Activated CD8-positive, alpha-beta memory T cell treated with anti-CD3 and anti-CD28 coated beads for 4 hours (primary cell): ENCODE measurements around the gene NRCAM.

Experiments used
- DNase-seq, 2 donors: peaks; one replicate each; pipeline ENCODE4 v3.0.0-alpha.2; 2020; ENCODE audit warnings: low read depth in 2 of 2

Gene NRCAM

DNA sequence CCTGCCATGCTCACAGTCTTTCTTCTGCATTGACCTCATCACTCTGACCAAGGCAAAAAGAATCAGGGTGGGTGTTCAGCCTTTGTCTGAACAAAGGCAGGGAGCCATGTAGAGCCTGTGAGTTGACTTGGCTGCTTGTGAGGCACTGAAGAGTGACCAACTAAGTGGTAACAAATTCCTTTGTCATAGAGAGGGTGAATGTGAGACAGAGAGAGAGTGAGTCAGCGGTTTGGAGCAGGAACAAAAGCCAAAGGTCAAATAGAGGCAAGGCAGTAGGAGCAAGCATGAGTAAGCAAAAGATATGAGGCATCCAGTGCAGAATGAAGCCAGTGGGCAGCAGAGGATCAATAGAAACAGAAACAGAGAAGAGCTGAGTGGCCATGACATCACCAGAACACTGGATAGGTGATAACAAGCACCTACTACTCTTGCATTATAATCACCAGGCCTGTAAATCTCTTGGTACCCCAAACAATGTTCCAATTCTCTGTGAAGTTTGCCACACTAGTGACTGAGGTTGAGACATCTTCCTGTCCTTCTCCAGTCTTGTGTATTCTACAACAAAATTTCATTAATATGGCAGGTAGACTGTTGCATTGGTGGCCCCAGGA lies 209.9 kb downstream of the NRCAM start:
- no peak for DNase-seq

DNA sequence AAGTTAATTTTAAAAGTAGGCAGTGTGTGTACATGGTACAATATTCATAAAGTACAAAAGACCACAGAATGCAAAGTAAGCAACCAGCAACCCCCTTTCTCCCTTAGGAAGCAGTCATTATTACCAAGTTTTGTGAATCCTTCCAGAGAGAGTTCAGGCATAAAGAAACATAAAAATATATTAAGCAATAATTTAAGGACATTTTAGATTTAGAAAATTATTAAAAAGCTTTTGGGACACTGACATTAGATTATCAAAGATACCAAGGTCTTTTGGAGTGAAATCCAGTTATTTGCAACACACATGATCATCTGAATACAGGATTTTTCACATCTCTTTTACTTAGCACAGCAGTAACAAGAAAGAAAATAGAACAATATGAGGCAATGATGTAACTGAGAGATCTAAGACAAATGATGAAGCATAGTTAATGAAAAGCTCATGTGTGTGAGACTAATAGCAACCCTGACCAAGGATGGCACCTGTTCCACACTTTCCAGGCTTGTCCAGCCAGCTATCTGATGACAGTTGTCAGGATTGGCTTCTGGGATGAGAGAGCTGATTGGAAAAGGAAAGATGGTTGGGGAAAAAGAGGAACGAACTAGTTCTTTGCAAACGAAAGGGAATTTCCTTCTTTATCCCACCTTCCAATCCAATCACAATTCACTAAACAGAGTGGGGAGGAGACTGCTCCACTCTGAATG lies 210.6 kb downstream of the NRCAM start:
- DNase-seq: no peak

DNA sequence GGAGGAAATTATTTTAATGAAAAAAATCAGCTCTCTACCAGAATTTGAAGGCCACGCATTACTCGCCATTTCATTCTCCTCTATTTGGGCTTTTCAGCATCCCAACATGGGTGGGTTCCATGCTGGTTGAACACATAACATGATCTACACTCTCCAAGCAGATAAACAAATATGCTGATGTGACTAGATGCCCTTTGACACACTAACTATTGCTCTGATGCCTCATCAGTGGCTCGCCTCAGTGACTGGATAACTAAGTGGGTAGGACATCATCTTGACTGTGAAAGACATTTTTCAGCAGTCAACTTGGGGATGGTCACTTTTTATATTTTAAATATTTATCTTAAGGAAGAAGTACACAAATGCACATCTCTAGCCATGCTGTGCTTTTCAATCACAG lies 212.1 kb downstream of the NRCAM start:
- no peak for DNase-seq

DNA sequence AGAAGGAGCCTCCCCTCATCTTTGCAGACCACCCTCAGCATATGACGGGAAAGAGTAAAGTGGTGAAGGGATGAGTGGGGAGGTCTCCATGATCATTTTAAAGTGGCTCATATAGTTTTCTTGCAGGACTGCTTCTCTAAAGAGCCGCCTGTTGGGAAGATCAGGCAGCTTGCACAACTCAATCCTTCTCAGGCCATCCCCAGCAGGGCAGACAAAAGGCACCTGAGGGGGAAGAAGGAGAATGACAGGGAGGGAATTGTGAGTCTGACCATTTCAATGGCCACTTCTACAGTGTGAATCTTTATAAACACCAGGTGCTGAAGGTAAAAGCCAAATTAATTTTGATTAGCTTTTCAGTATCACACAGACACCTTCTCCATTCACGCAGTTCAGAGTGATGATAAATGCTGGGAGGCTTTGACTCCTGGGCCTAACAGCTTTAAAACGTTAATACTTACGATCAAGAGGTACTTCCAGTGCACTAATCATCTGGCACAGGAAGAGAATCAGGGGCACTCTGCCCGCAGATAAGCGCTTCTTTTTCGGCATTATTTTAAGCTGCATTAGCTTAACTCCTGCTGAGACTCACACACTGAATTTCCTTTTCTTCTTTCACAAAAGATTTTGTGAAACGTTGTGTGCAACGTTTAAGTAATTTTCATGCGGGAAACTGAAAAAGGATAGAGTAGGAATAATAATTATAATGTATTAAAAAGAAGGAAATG lies 216.6 kb downstream of the NRCAM start:
- no peak for DNase-seq

DNA sequence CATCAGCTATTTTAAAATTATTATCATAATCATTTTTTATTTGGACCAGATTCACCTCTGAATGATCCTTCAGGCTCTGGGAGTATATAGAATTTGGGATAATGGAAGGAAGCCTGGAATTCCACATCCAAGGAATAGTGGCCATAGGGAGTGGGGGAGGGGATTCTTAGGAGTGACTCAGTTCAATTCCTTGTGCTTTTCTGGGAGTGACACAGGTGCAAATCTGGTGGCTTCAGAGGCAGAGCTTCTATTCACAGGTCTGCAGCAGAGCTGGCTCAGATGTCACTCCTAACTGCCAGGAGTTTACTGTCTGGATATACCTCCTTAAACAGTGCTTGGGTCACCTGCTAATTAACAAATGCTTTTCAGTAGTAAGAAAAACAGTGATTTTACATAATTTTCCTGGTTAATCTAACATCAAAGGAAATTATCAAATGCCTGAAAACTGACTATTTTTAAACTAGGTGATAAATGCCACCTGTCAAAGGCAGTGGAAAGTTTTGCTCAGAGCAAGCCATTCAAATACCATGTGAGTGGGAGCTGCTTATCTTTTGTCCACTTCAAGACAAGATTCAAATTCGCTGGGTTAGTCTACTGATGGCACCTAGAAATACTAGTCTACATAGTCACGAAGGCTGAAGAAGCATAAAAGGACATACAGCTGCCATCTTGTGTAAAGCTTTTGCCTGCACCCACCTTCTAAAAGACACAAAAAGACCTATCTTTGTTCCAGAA lies 219.4 kb downstream of the NRCAM start:
- DNase-seq: no peak

DNA sequence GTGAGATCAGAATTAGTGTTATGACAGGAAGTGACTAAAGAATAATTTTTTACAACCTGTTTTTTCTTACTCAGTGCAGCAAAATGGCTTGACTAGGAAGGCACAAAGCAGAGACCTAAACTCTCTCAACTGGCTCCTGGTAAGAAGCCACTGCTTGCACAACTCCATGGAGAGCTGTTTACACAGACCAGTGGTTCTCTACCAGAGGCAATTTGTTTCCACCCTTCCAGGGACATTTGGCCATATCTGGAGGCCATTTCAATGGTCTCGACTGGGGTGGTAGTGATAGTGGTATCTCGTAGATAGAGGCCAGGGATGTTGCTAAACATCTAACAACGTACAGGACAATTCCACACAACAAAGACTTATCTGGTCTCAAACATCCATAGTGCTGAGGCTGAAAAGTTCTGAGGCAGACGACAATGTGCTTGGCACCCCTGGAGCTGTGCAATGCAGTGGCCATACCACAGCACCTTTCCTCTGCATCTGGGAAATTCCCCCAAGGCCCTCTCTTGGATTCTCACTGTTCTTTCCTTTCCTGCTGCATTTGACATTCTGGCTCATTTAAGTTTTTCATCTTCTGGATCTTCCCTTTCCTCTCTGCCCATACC lies 220.7 kb downstream of the NRCAM start:
- no peak for DNase-seq

DNA sequence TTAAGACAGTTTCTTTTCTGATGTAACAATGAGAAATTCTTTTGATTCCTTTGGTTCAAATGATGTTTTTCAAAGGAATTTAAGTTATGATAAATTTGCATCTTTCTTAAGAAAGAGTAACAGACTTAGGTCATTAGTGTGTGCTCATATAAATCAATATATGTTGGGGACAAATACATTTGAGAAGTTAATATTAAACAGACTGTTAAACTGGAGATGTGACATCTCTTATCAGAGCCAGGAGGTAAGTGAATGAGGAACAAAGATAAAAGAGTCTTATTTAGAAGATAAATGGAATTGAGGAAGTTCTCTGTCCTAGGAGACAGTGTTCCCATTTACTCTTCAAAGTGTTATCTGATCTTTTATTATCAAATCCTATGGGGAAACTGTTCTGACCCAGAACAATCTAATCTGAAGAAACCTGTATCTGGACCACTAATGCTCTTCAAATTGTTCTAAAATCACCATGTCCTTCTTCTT lies 221.2 kb downstream of the NRCAM start:
- no peak for DNase-seq

DNA sequence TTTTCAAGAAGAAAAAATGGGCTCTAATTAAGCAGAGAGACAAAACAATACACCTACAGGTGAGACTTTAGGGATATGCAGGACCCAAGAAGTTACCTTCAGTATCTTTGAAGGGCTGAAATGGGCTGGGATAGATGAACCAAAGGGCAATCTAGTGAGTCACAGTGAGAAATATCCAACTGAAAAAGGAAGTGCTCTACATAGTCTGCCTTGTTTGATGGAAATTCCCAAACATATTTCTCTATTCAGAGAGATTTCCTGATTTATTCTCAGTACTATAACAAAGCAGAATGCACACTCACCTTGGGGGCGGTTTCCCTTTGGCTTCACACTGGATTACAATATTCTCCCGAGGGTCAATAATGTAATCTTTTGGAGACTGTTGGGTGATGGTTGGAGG lies 222.0 kb downstream of the NRCAM start:
- DNase-seq: no peak

DNA sequence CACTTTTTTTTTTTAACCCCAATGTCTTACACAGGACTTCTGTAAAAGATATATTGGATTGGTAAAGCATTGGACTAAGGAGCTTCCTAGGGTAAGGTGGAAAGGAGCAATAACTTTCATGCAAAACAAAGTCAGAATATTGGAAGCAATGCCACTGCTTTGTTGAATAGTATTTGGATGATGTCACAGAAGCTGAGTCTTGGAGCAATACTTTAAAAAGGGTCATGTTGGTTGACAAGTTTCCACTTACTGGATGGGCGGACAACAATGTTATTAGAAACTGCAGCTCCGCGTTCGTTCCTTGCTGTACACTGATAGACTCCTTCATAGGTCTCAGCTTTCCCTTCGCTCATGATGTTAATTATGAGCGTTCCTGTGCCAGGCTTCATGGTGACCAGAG lies 224.2 kb downstream of the NRCAM start:
- no peak for DNase-seq

DNA sequence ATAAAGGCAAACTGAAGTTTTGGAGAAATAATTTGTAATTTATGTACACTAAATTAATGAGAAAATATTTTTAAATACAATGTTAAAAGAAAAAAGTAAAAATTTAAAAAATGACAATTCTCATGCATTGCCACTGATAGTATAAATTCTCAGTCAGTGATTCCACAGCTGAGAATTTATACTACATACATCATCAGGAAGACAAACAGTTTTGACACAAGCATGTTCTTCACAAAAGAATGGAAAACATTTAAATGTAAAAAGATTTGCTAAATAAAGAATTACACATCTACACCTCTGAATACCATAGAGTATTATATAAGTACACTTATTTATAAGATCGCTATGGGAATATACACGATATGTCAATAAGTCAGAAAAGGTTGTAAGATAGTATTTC lies 225.0 kb downstream of the NRCAM start:
- DNase-seq: no peak

DNA sequence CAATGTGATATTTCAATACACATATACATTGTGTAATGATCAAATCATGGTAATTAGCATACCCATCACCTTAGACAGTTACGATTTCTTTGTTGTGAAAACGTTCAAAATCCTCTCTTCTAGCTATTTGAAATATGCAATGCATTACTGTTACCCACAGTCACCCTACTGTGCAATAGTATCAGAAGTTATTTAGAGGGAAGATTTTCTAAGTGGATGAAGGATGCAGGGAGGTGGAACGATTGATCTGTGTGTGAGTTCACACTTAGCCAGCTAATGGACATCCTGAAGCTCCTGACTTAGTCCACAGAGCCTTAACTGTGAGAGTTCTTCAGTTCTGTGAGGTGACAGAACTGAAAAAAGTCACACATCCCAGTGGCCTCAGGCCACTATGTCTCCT lies 228.9 kb downstream of the NRCAM start:
- no peak for DNase-seq

DNA sequence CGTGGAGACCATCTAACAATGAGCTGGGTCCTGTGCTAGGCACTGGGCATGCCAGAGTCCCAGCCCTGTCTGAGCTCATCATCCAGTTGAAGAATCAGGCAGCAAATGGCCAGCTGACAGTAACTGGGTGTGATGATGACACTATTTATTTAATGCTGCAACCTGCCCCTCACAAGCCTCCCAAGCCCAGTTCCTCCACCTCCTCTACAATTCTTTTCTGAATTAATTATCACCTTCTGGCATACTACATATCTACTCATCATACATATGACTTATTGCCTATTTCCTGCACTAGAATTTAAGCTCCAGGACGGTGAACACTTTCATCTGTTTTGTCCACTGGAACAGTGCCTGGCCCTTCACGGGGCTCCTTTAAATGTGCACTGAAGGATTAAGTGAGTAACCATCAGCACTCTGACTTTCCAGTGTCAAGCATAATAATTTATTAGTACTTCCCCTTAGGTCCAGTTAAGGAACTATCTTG lies 229.4 kb downstream of the NRCAM start:
- no peak for DNase-seq

DNA sequence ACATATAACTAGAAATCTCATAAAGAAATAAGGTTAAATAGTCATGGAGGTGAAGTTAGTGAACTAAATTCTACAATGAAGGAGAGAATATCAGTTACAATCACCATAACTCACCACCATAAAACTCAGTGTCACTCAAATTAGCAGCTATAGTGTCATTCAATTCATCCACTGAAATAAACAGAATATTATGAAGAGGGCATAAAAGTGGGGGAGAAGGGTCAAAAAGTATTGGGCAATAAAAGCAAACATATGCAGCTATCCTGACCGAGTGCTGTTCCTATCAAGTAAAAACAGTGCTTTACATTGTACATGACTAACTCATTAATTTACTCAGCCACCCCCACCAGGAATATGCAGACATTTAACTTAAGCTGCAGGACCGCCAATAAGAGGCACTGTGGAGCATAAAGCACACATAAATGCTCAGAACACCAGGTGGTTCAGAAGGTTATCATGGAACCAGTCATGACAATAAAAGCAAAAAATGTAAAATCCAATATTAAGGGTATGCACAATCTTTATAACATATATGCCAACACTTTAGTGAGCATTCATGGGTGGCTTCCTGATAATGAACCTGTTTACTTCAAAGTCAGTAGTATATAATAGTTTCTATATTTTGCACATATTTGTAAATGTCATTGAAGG lies 230.6 kb downstream of the NRCAM start:
- DNase-seq: no peak

DNA sequence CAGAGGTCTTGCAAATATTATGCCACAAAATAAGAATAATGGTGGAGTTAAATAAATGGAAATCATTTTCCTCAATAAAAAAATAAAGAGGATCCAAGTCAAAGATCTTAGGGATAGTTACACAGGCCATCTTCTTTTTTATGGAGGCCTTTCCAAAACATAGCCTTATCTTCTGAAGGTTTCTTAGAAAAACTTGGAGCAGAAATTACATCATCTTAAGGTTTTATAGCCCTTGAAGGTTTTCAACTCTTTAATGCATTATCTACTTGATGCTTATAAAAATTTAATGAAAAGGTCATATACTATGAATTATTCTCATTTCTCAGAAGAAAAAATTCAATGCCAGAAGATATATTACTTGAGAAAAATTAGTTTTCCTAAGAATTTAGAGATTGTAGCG lies 231.8 kb downstream of the NRCAM start:
- DNase-seq: no peak

DNA sequence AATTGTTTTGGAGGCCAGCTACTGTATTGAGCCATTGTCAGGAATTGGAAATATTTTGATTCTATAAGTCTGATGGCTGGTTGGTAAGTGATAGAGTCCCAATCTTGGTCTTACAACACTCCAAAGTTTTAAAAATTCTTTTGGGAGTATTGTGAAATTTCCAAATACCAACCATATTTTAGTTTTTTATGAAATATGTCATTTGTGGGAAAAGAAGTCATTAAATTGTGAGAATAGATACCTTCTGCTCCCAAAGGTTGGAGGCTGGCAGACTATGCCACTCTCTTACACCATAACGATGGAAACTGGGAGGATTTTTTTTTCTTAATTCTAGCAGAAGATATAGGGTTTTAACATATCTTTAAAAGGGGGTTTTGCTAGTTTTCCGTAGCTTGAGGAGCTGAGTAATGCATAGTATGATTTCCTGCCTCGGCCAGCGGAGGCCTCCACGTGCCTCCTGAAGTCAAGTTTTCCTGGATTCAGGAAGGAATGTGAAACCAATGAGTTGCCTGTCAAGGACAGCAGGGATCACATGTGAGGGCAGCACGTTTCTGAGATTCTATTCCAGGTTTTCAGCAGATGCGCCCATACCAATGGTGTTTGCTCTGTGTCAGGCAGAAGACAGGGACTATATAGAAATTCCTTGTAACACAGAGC lies 233.9 kb downstream of the NRCAM start:
- no peak for DNase-seq

DNA sequence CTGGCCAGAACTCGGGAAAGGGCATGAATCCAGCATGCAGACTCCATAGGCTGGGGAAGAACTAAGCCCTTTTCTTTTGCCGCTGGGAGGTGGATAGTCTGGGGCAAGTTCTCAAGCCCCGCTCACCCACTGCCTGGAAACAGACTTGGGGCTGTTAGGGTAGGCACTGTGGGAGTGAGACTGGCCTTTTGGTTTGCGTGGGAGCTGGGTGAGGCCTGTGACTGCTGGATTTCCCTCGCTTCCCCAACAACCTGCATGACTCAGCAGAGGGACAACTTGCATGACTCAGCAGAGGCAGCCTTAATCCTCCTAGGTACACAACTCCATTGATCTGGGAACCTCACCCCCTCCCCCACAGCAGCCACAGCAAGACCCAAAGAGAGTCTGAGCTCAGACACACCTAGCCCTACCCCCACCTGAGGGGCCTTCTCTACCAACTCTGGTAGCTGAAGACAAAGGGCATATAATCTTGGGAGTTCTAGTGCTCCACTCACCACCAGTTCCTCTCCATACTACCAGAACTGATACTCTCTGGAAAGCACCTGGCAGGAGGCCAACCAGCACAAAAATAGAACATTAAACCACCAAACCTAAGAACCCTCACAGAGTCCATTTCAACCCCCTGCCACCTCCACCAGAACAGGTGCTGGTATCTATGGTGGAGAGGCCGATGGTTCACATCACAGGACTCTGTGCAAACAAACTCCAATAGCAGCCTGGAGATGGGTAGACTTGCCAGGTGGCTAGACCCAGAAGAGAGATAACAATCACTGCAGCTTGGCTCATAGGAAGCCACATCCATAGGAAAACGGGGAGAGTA lies 244.6 kb downstream of the NRCAM start:
- DNase-seq: no peak

DNA sequence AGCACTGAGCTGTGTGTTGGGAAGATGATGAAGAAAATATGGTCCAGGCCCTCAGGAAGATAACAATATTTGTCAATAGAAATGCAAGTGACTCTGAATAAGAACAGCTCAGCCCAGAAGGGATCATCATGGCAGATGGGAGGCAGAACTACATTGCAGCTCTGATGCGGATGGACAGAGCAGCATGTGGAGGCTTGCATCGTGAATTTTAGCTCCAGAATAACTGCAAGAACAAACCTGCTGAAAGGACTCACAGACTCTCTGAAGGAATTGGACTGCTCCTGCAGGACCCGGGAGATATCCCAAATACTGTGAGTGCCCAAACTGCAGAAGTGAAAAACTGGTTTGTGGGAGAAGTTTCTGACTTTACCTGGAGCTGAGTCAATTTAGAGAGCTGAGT lies 245.4 kb downstream of the NRCAM start:
- DNase-seq: no peak

DNA sequence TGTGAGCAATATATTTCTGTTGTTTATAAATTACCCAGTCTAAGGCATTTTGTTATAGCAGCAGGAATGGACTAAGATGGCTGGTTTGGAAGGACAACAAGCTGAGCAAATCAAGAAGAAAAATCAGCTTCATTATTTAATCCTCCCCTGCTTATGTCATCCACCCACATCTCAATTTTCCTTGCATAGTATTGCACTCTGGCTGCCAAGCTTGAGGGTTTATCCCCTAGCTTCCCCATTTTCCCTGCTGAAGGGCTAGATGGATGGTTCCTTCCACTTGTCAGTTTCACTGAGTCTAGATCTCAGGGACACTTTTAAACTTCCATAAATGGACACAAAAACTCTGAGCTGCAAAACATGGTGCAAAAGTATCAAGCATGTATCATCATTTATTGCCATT lies 250.9 kb downstream of the NRCAM start:
- DNase-seq: no peak

DNA sequence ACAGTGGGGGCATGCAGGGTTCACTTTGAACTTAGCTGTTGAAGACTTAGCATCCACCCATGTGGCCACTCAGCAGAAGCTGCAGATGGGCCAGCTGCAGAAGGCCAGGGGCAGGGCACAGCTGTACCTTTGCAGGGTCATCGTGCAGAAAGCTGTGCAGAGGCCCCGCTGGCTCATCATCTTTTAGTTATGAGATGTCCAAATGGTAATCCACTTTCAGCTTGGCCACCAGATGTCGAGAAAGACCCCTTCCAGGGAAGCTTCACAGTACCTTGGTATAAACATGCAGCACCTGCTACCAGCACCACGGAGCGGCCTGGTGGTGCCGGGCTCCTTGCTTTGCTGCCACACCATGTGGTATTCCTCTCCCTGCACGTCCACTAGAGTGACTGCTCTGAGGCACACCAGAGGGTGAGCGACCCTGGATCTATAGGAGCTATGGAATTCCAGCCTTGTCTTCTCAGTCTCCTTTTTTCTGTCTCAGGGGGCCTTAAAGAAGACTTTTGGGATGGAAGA lies 251.9 kb downstream of the NRCAM start:
- no peak for DNase-seq

DNA sequence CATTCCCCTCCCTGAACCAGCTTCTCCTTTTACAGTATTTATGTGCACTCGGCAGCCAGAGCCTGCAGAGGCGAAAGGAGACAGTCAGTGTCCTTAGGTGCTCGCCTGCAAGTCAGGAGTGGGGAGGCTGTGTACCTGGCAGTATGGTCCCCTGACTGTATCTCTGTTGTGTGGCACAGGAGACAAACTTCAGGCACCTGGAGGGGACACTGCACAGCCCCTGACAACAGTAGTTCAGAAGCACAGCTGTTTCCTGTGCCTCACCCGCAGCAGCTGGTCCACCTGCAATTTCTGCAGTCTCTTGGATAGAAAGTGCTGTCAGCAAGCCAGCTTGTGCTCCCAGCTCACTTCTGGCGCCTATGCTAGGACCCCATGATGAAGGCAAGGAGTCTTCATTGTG lies 252.7 kb downstream of the NRCAM start:
- no peak for DNase-seq
